Skin epidermis (tissue), 12 donors: Measurements from ENCODE around the gene CHCHD1.
"Not testable (repeated sequence)": the region's sequence is repeated elsewhere in the genome, so short reads cannot be mapped to it uniquely, and the experiment has no call there.

Source experiments
- H3K27ac ChIP-seq, 21 experiments: fragments of 200-600 bp; sonication (generic) in 11 of 21; one replicate each; pipeline ENCODE4 v1.5.0; 2020; ENCODE audit warnings: mild to moderate bottlenecking in 3 of 21, inconsistent platforms in 2 of 21, moderate library complexity in 2 of 21
- H3K4me3 ChIP-seq, 7 experiments: fragments of 200-600 bp; sonication (generic) in 2 of 7; one replicate each; pipeline ENCODE4 v1.5.0; 2020; ENCODE audit warnings: inconsistent platforms in 2 of 7, mild to moderate bottlenecking in 2 of 7, moderate library complexity in 1 of 7

CHCHD1 gene

GRCh38 chr10:73827346-73828089 is 45.7 kb downstream of the CHCHD1 start:
- Histone ChIP-seq H3K4me3 (no peak overlapping the region), H3K27ac (peak overlapping the region in 2 of 21 experiments; percentile 1 to 29)

DNA sequence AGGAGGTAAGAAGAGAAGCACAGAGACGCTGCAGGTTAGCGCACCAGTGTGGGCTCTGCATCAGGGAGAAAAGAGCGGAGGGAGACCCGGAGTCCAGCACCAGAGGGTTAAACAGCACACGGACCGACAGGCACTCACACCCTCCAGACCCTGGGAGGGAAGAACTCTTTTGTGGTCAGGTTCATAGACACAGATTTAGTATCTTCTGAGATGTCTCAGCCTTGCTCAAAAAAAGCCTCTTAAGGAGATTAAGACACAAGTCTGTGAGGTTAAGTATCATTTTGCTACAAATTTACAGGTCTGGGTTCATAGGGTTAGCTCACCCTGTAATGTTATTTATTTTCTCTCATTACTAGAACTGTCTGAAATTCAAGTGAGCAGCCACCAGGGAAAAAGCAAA is 46.3 kb downstream of the CHCHD1 start:
- Histone ChIP-seq H3K27ac (peak overlapping the region in 1 of 21 experiments; percentile 1), H3K4me3 (no peak overlapping the region)

DNA sequence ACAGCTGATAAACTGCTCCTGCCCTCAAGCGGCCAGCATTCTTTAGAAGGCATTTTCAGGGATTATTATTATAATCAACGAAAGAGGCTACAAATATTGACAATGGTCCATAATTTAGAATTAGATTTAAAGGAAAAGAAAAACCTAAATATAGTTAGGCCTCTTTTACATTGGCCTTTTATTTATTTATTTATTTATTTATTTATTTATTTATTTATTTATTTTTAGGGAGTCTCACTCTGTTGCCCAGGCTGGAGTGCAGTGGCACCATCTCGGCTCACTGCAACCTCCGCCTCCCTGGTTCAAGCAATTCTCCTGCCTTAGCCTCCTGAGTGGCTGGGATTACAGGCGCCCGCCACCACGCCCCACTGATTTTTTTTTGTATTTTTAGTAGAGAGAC is 47.2 kb downstream of the CHCHD1 start:
- not testable (repeated sequence) for H3K27ac ChIP-seq, H3K4me3 ChIP-seq
